Measurements from ENCODE around the gene RBM47.

Gene RBM47

GRCh38 chr4:40622913-40623312 is 6.8 kb downstream of the RBM47 start:
- no peak for DNase-seq

- no peak for DNase-seq
These were observed 7.8 kb downstream of the RBM47 start for GRCh38 chr4:40621592-40622512.

- DNase-seq = no peak
These were observed 8.5 kb downstream of the RBM47 start for GRCh38 chr4:40621229-40621591.

GRCh38 chr4:40619600-40619999 is 10.1 kb downstream of the RBM47 start:
- no peak for DNase-seq

GRCh38 chr4:40617872-40618271 is 11.8 kb downstream of the RBM47 start:
- DNase-seq = no peak

- DNase-seq = no peak
These were observed 15.6 kb downstream of the RBM47 start for GRCh38 chr4:40614031-40614430.

- no peak for DNase-seq
These were observed 16.2 kb downstream of the RBM47 start for GRCh38 chr4:40613456-40613855.

- DNase-seq = no peak
These were observed 16.8 kb downstream of the RBM47 start for GRCh38 chr4:40612831-40613230.

GRCh38 chr4:40612283-40612682 is 17.4 kb downstream of the RBM47 start:
- no peak for DNase-seq

- no peak for DNase-seq
These were observed 21.0 kb downstream of the RBM47 start for GRCh38 chr4:40608628-40609027.

GRCh38 chr4:40607221-40607620 is 22.4 kb downstream of the RBM47 start:
- DNase-seq = no peak

GRCh38 chr4:40606239-40606767 is 23.4 kb downstream of the RBM47 start:
- no peak for DNase-seq

- no peak for DNase-seq
These were observed 26.4 kb downstream of the RBM47 start for GRCh38 chr4:40603281-40603680.

GRCh38 chr4:40601641-40602040 is 28.0 kb downstream of the RBM47 start:
- no peak for DNase-seq

- DNase-seq = no peak
These were observed 28.8 kb downstream of the RBM47 start for GRCh38 chr4:40600850-40601249.

- no peak for DNase-seq
These were observed 30.2 kb downstream of the RBM47 start for GRCh38 chr4:40599431-40599830.

GRCh38 chr4:40596522-40596921 is 33.1 kb downstream of the RBM47 start:
- DNase-seq = no peak

- no peak for DNase-seq
These were observed 33.7 kb downstream of the RBM47 start for GRCh38 chr4:40595981-40596380.

- DNase-seq = no peak
These were observed 35.1 kb downstream of the RBM47 start for GRCh38 chr4:40594261-40595178.

- no peak for DNase-seq
These were observed 37.6 kb downstream of the RBM47 start for GRCh38 chr4:40592034-40592433.

GRCh38 chr4:40587826-40588225 is 41.8 kb downstream of the RBM47 start:
- DNase-seq = no peak

GRCh38 chr4:40587351-40587750 is 42.3 kb downstream of the RBM47 start:
- DNase-seq = no peak

- no peak for DNase-seq
These were observed 42.9 kb downstream of the RBM47 start for GRCh38 chr4:40586729-40587128.

GRCh38 chr4:40586034-40586433 is 43.6 kb downstream of the RBM47 start:
- no peak for DNase-seq

All from NCI-H1048 (cell line).